HT1080 (cell line): ENCODE data around the gene AP4E1. TPM values are rescaled to one million over a fixed set of nuclear protein-coding genes. Genes with fewer than 3 reads are reported as not detected.
"Not testable (repeated sequence)": the region's sequence is repeated elsewhere in the genome, so short reads cannot be mapped to it uniquely, and the experiment has no call there.

Experiments used
- DNase-seq: peaks from one replicate; pipeline ENCODE4 v3.0.0-alpha.2; 2015; ENCODE audit warnings: low read depth
- polyA plus RNA-seq, 2 experiments: library from polyadenylated mRNA; depleted of rRNA; stranded (reverse); fragments of >200 nt; gene quantifications; 2 replicates each; pipeline ENCODE4 v1.2.3, GENCODE V29; 2015
- total RNA-seq: library from RNA; depleted of rRNA; stranded (reverse); fragments of >200 nt; shearing (Covaris generic); gene quantifications from 2 replicates; pipeline ENCODE4 v1.2.3, GENCODE V29; 2014; rRNA removed

Gene AP4E1
- 4.5 and 6.5 TPM in 2 replicates for total RNA-seq
- polyA plus RNA-seq (2015; cell fraction: cytosol; rRNA removed), result 6.1 and 7.9 TPM in 2 replicates
- polyA plus RNA-seq (2015; cell fraction: nucleus; rRNA removed), result 8.3 and 10.7 TPM in 2 replicates

DNA sequence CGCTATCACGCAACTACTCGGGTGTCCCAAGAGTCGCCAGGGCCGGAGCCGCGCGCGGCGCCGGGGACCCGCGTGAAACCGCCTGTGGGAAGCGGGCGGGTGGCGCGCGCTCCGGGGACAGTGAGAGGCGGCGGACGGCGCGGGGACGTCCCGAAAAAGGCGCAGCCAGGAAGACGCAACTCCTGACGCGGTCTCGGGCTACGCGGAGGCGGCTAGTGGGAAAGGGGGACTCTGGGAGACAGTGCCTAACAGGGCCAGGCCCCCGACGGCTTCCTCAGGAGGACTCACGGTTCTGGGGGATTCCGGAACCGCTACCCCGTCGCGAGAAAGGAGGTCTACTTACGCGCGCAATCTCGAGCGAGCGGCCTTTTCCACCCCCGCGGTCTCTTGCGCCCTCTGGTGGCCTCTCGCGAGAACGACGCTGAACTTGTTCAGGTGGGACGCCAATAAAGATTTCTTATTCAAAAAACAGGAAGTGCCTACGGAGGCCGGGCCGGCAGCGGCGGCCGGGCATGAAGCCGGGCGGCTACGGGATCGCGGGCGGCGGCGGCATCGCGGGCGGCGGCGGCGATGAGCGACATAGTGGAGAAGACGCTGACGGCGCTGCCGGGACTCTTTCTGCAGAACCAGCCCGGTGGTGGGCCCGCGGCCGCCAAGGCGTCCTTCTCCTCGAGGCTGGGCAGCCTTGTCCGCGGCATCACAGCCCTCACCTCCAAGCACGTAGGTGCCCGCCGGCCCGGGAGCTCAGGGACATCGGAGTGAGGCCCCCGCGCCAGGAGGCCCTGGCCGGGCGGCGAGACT lies at the start of gene AP4E1:
TSS of gene AP4E1 (plus strand) at position 475 of the 801 bp plus-strand sequence. CDS start at position 571, 96 bp downstream.
- DNase-seq, result peak; percentile 88

DNA sequence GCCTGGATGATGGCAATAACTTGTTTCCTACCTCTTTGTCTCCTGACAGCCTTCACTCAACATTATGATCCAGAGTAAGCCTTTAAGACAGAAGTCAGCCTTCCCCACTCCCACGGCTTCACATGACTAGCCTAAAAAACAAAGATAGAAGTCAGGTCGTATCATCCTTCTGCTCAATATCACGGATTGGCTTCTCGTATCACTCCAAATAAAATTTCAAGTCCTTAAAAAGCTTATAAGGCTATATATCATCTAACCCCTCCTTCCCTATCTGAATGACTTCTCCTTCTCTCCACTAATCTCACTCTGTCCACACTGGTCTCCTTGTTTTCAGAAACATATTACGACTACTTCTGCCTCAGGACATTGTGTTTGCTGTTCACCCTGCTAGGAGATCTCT lies 47.7 kb upstream of the AP4E1 start:
- no peak for DNase-seq

DNA sequence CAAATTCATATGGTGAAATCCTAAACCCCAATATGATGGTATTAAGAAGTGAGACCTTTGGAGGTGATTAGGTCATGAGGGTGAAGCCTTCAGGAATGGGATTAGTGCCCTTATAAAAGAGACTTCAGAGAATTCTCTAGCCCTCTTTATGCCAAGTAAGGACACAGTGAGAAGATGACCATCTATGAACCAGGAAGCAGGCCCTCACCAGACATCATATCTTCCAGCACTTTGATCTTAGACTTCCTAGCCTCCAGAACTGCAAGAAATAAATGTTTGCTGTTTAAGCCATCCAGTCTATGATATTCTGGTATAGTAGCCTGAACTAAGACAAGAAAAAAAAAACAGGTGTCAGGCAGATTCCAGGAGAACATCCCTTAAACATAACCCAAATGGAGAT lies 45.9 kb upstream of the AP4E1 start:
- DNase-seq, result no peak

DNA sequence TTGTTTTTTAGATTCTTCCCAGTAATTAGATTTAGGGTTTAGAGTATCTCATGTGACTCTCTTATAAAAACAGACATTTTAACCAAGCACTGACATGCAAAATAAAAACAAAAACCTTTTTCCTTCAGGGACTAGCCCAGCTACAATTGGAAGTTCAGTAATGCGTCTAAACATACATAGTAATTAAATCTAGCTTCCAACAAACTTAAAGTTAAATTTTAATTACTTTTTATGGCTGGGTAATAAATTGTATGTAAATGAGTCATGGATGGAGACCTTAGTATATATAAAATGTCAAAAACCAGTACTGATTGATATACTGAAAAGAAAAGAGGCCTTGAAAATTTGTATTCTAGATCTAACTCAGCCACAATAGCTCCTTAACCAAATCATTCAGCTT lies 43.6 kb upstream of the AP4E1 start:
- no peak for DNase-seq

GRCh38 chr15:50865515-50866353 lies 42.7 kb upstream of the AP4E1 start:
- no peak for DNase-seq

DNA sequence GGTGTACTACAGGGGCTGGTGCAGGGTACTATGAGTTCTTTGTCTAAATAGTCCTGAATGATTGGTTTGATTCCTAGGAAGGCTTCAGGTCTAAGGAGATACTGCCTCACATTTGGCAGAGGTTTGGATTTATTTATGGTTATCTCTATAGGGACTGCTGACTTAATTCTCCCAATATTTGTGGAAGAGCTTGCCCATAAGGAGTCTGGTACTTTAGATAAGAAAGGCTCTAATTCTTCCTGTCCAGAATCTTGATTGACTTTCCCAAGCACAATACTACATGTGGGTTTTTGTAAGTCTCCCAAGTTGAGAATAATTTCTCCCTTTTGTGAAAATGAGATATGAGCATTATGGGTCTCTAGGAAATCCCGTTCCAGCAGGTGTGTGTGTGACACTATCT lies 36.7 kb upstream of the AP4E1 start:
- DNase-seq, result no peak

GRCh38 chr15:50872832-50873426 lies 35.6 kb upstream of the AP4E1 start:
- DNase-seq, result no peak

DNA sequence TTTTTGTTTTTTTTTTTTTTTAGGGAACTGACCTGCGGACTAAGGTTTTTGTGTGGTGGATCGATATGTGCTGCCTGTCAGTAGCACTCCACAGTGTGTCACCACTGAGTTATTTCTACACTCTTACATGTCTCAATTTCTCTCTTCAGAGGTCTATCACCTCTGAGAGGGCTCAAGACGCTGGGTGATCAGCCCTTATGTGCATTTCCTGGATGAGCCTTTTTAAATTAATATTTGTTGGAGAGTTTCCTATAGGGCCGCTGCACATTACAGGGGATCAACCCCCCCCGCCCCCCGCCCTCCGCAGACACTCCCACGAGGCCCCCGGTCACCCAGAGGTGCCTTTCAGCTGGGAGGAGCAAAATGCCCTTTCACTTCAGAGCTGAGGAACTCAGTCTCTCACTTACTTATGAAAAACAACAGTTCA lies 34.5 kb upstream of the AP4E1 start:
- no peak for DNase-seq

GRCh38 chr15:50875238-50875637 lies 33.2 kb upstream of the AP4E1 start:
- not testable (repeated sequence) for DNase-seq

DNA sequence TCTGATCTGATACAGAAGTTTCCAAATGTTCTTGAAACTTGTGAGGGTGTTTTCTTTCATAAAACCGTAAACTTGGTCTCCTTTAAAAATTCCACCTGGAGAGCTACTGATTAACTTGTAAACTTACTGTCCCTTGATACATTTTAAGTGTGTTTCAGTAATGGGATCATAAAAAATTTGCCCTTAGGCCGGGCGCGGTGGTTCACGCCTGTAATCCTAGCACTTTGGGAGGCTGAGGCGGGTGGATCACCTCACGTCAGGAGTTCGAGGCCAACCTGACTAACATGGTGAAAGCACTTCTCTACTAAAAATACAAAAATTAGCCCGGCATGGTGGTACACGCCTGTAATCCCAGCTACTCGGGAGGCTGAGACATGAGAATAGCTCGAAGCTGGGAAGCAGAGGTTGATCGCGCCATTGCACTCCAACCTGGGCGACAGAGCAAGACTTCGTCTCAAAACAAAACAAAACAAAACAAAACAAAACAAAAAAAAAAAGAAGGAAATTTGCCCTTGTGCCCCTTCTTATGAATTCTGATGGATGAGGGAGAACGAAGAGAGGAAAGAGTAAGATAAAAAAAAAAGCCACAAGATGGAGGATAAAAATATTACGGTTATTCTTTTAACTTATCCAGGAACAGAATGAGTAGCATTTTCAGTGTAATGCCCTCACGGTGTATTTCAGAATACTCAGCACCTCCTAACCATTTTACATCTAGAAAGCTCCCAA lies 32.1 kb upstream of the AP4E1 start:
- DNase-seq, result no peak

- peak; percentile 90 for DNase-seq
Observed at GRCh38 chr15:50876989-50877360, 31.5 kb upstream of the AP4E1 start.

- DNase-seq, result no peak
Observed at GRCh38 chr15:50879016-50879617, 29.4 kb upstream of the AP4E1 start.

DNA sequence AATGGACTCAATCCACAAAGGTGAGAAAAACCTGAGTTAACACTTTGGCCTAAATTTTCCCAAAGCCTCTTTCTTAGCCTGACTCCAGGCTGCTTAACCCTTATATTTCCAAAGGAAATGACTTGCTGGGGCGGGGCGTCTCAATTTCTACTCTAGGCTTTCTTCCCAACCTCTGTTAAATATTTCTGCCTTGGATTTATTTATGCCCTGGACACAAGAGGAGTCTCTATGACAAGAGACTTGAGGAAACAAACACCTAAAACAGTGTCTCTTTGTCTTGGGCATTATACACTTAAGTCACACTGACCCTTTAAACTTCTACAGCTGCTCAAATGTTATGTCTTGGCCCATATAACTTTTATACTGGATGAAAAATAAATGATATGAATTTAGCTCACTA lies 28.3 kb upstream of the AP4E1 start:
- DNase-seq, result peak; percentile 24

GRCh38 chr15:50880651-50881114 lies 27.8 kb upstream of the AP4E1 start:
- peak; percentile 25 for DNase-seq

GRCh38 chr15:50881121-50882048 lies 27.1 kb upstream of the AP4E1 start:
- no peak for DNase-seq

- DNase-seq, result peak; percentile 79
Observed at GRCh38 chr15:50883903-50884302, 24.6 kb upstream of the AP4E1 start.

GRCh38 chr15:50884540-50884939 lies 23.9 kb upstream of the AP4E1 start:
- DNase-seq, result peak; percentile 27

- no peak for DNase-seq
Observed at GRCh38 chr15:50886139-50886467, 22.4 kb upstream of the AP4E1 start.

- DNase-seq, result no peak
Observed at GRCh38 chr15:50886611-50887345, 21.7 kb upstream of the AP4E1 start.
